Astrocyte (in vitro differentiated cells and primary cell): Measurements from ENCODE around the gene ABTB2. TPM values are rescaled to one million over a fixed set of nuclear protein-coding genes. Genes with fewer than 3 reads are reported as not detected.
A peak's percentile ranks its signal among the peaks of the same experiment; 100 is the strongest.

Experiments
- DNase-seq: peaks from one replicate; pipeline ENCODE4 v3.0.0-alpha.2; 2010; ENCODE audit warnings: low read depth
- FAIRE-seq: peaks from 2 replicates; lab custom pipeline; 2011; peaks lifted over from hg19 to GRCh38; lab: Jason Lieb, UNC
- H2AFZ ChIP-seq: 2 replicates; pipeline ENCODE4 v1.6.0; 2012; ENCODE audit warnings: low read depth, low read length, inconsistent platforms
- H3K27ac ChIP-seq: 2 replicates; pipeline ENCODE4 v1.5.1; 2011; ENCODE audit warnings: low read depth, low read length, inconsistent platforms
- H3K27me3 ChIP-seq: 2 replicates; pipeline ENCODE4 v1.6.0; 2011; ENCODE audit warnings: low read length, inconsistent platforms; ENCODE audit not compliant: insufficient read depth
- H3K36me3 ChIP-seq: 2 replicates; pipeline ENCODE4 v1.5.1; 2011; ENCODE audit warnings: low read length, inconsistent platforms; ENCODE audit not compliant: insufficient read depth
- H3K4me1 ChIP-seq: 2 replicates; pipeline ENCODE4 v1.5.1; 2011; ENCODE audit warnings: low read length, inconsistent platforms; ENCODE audit not compliant: insufficient read depth
- H3K4me2 ChIP-seq: 2 replicates; pipeline ENCODE4 v1.6.0; 2012; ENCODE audit warnings: low read length, inconsistent platforms
- H3K4me3 ChIP-seq: 2 replicates; pipeline ENCODE4 v1.5.1; 2011; ENCODE audit warnings: low read depth, mild to moderate bottlenecking, low read length, inconsistent platforms; ENCODE audit not compliant: insufficient read depth
- H3K79me2 ChIP-seq: 2 replicates; pipeline ENCODE4 v1.6.0; 2012; ENCODE audit warnings: mild to moderate bottlenecking, low read length, inconsistent platforms; ENCODE audit not compliant: insufficient read depth
- H3K9ac ChIP-seq: 2 replicates; pipeline ENCODE4 v1.6.0; 2012; ENCODE audit warnings: mild to moderate bottlenecking, low read length, inconsistent platforms
- H3K9me3 ChIP-seq: 2 replicates; pipeline ENCODE4 v1.5.1; 2012; ENCODE audit warnings: low read depth, mild to moderate bottlenecking, low read length, inconsistent platforms; ENCODE audit not compliant: insufficient read depth
- H4K20me1 ChIP-seq: 2 replicates; pipeline ENCODE4 v1.6.0; 2012; ENCODE audit warnings: low read length, inconsistent platforms; ENCODE audit not compliant: insufficient read depth
- H3K27ac Mint-ChIP-seq: one replicate; pipeline ENCODE4 v1.8.0; 2021; ENCODE audit warnings: mild to moderate bottlenecking, mixed read lengths; ENCODE audit not compliant: unreplicated experiment
- H3K27me3 Mint-ChIP-seq: one replicate; pipeline ENCODE4 v1.8.0; 2021; ENCODE audit warnings: low read depth, mixed read lengths; ENCODE audit not compliant: unreplicated experiment
- H3K36me3 Mint-ChIP-seq: one replicate; pipeline ENCODE4 v1.8.0; 2021; ENCODE audit warnings: low read depth, mixed read lengths; ENCODE audit not compliant: unreplicated experiment
- H3K4me1 Mint-ChIP-seq: one replicate; pipeline ENCODE4 v1.8.0; 2021; ENCODE audit warnings: low read depth, mixed read lengths; ENCODE audit not compliant: unreplicated experiment
- H3K4me3 Mint-ChIP-seq: one replicate; pipeline ENCODE4 v1.8.0; 2021; ENCODE audit warnings: mild to moderate bottlenecking, moderate library complexity, mixed read lengths; ENCODE audit not compliant: unreplicated experiment
- H3K9me3 Mint-ChIP-seq: one replicate; pipeline ENCODE4 v1.8.0; 2021; ENCODE audit warnings: mild to moderate bottlenecking, mixed read lengths; ENCODE audit not compliant: unreplicated experiment
- CTCF ChIP-seq: IDR thresholded peaks from 2 replicates; pipeline ENCODE4 v1.5.1; 2011; ENCODE audit warnings: low read depth, mild to moderate bottlenecking, inconsistent platforms, low read length, moderate library complexity; ENCODE audit not compliant: insufficient read depth
- EZH2 ChIP-seq: IDR thresholded peaks from 2 replicates; pipeline ENCODE4 v1.6.1; 2012; ENCODE audit warnings: mild to moderate bottlenecking, low read length, inconsistent platforms; ENCODE audit not compliant: insufficient read depth
- total RNA-seq: library from RNA; stranded (reverse); gene quantifications from 2 replicates; pipeline ENCODE4 v1.2.1, GENCODE V29; 2021

ABTB2 gene
- total RNA-seq, 1 donor from 2014 or later, result 14.1 TPM

- H3K27ac ChIP-seq, result no peak overlapping the region
- H4K20me1 ChIP-seq, result peaks cover 8% of the 10 kb centered on the region
- H3K9me3 ChIP-seq, result no peaks in the 10 kb centered on the region
- H3K4me2 ChIP-seq, result no peak overlapping the region
- H3K79me2 ChIP-seq, result no peaks in the 10 kb centered on the region
- H3K4me1 ChIP-seq, result peaks cover 26% of the 10 kb centered on the region
- TF ChIP-seq EZH2 (no peak), CTCF (no peak)
- Mint-ChIP-seq H3K9me3 (peaks cover 4% of the 10 kb centered on the region), H3K27ac (no peak overlapping the region), H3K4me3 (no peak overlapping the region), H3K27me3 (no peaks in the 10 kb centered on the region), H3K4me1 (peaks cover 49% of the 10 kb centered on the region), H3K36me3 (peaks cover 2% of the 10 kb centered on the region)
- no peak for FAIRE-seq
- no peak for DNase-seq
- no peaks in the 10 kb centered on the region for H3K27me3 ChIP-seq
- H2AFZ ChIP-seq, result no peak overlapping the region
- H3K36me3 ChIP-seq, result no peaks in the 10 kb centered on the region
- no peak overlapping the region for H3K9ac ChIP-seq
- no peak overlapping the region for H3K4me3 ChIP-seq
These were observed 118.2 kb downstream of the ABTB2 start for GRCh38 chr11:34239465-34240149.

- Mint-ChIP-seq H3K36me3 (peaks cover 2% of the 10 kb centered on the region), H3K4me1 (peaks cover 49% of the 10 kb centered on the region), H3K9me3 (peaks cover 4% of the 10 kb centered on the region), H3K27ac (peak overlapping the region; percentile 69), H3K4me3 (no peak overlapping the region), H3K27me3 (no peaks in the 10 kb centered on the region)
- Histone ChIP-seq H3K27me3 (no peaks in the 10 kb centered on the region), H3K27ac (no peak overlapping the region), H3K9ac (no peak overlapping the region), H3K4me2 (no peak overlapping the region), H3K4me1 (peaks cover 26% of the 10 kb centered on the region), H3K36me3 (no peaks in the 10 kb centered on the region), H3K79me2 (no peaks in the 10 kb centered on the region), H4K20me1 (peaks cover 8% of the 10 kb centered on the region), H3K9me3 (no peaks in the 10 kb centered on the region), H2AFZ (no peak overlapping the region), H3K4me3 (no peak overlapping the region)
- FAIRE-seq, result no peak
- no peak for TF ChIP-seq CTCF
- TF ChIP-seq EZH2, result no peak
- peak; percentile 18 for DNase-seq
These were observed 118.8 kb downstream of the ABTB2 start for GRCh38 chr11:34238966-34239365.

- H3K27me3 Mint-ChIP-seq, result no peaks in the 10 kb centered on the region
- H3K79me2 ChIP-seq, result no peaks in the 10 kb centered on the region
- no peak overlapping the region for H2AFZ ChIP-seq
- H3K27ac ChIP-seq, result no peak overlapping the region
- peaks cover 8% of the 10 kb centered on the region for H4K20me1 ChIP-seq
- DNase-seq (no peak), FAIRE-seq (no peak)
- peaks cover 25% of the 10 kb centered on the region for H3K4me1 ChIP-seq
- no peak overlapping the region for H3K4me3 ChIP-seq
- no peak overlapping the region for H3K4me3 Mint-ChIP-seq
- no peak overlapping the region for H3K9ac ChIP-seq
- peaks cover 2% of the 10 kb centered on the region for H3K36me3 Mint-ChIP-seq
- H3K9me3 ChIP-seq, result no peaks in the 10 kb centered on the region
- no peaks in the 10 kb centered on the region for H3K36me3 ChIP-seq
- TF ChIP-seq CTCF (no peak), EZH2 (no peak)
- no peak overlapping the region for H3K4me2 ChIP-seq
- no peaks in the 10 kb centered on the region for H3K27me3 ChIP-seq
- H3K4me1 Mint-ChIP-seq, result peaks cover 47% of the 10 kb centered on the region
- peaks cover 4% of the 10 kb centered on the region for H3K9me3 Mint-ChIP-seq
- peak overlapping the region; percentile 69 for H3K27ac Mint-ChIP-seq
These were observed 119.3 kb downstream of the ABTB2 start for GRCh38 chr11:34238533-34238932.
